ENCODE measurements around the gene RGL2.
A peak's percentile ranks its signal among the peaks of the same experiment; 100 is the strongest.
"Not testable (repeated sequence)": the region's sequence is repeated elsewhere in the genome, so short reads cannot be mapped to it uniquely, and the experiment has no call there.

Gene RGL2, protein sequence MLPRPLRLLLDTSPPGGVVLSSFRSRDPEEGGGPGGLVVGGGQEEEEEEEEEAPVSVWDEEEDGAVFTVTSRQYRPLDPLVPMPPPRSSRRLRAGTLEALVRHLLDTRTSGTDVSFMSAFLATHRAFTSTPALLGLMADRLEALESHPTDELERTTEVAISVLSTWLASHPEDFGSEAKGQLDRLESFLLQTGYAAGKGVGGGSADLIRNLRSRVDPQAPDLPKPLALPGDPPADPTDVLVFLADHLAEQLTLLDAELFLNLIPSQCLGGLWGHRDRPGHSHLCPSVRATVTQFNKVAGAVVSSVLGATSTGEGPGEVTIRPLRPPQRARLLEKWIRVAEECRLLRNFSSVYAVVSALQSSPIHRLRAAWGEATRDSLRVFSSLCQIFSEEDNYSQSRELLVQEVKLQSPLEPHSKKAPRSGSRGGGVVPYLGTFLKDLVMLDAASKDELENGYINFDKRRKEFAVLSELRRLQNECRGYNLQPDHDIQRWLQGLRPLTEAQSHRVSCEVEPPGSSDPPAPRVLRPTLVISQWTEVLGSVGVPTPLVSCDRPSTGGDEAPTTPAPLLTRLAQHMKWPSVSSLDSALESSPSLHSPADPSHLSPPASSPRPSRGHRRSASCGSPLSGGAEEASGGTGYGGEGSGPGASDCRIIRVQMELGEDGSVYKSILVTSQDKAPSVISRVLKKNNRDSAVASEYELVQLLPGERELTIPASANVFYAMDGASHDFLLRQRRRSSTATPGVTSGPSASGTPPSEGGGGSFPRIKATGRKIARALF

DNA sequence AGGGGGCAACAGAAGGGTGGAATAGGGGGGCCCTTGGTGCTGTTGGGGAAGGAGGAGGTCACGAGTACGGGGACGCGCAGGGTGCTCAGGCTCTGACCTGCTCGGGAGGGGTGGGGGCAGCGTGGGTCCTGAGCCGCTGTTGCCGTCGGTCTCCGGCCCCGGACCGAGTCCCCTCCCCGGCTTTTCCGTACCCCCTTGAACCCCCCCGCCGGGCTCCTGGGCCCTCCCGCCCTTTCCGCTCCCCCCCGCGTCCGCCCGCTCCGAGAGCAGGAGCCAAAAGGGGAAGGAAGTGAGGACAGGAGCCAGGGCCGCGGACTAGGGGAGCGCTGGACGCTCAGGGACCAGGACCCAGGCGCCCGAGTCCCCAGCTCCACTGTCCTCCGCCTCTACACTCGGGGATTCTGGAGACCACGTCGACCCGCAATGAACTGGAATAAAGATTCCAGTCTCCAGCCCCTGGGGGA lies at the start of gene RGL2:
Gene RGL2, minus strand, starts transcription at position 170 of the 464 bp plus-strand sequence. CDS start 332 bp downstream, outside the sequence.
- TF ChIP-seq, protein P1, sequence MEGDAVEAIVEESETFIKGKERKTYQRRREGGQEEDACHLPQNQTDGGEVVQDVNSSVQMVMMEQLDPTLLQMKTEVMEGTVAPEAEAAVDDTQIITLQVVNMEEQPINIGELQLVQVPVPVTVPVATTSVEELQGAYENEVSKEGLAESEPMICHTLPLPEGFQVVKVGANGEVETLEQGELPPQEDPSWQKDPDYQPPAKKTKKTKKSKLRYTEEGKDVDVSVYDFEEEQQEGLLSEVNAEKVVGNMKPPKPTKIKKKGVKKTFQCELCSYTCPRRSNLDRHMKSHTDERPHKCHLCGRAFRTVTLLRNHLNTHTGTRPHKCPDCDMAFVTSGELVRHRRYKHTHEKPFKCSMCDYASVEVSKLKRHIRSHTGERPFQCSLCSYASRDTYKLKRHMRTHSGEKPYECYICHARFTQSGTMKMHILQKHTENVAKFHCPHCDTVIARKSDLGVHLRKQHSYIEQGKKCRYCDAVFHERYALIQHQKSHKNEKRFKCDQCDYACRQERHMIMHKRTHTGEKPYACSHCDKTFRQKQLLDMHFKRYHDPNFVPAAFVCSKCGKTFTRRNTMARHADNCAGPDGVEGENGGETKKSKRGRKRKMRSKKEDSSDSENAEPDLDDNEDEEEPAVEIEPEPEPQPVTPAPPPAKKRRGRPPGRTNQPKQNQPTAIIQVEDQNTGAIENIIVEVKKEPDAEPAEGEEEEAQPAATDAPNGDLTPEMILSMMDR (IDR thresholded peaks at IDR 0.05; ENCODE audit: unreplicated experiment in 3 of 3) = no peak
- Mint-ChIP-seq H3K9me3 (no peaks in the 10 kb centered on the region), H3K36me3 (ENCODE audit: low read depth) (peaks cover 10% of the 10 kb centered on the region), H3K4me1 (peaks cover 16% of the 10 kb centered on the region), H3K27me3 (ENCODE audit: low read depth) (peaks cover 1% of the 10 kb centered on the region), H3K27ac (peak within 1 kb of the TSS; percentile 94 to 97 (median 96)), H3K4me3 (peak within 1 kb of the TSS; percentile 93 to 100 (median 96))

DNA sequence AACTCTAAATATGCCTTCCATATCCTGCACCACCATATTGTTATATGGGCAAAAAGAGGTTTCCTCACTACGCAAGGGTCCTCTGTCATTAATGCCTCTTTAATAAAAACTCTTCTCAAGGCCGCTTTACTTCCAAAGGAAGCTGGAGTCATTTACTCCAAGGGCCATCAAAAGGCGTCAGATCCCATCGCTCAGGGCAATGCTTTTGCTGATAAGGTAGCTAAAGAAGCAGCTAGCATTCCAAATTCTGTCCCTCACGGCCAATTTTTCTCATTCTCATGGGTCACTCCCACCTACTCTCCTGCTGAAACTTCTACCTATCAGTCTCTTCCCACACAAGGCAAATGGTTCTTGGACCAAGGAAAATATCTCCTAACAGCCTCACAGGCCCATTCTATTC lies 49.1 kb upstream of the RGL2 start:
- H3K36me3 Mint-ChIP-seq (ENCODE audit: low read depth) = no peaks in the 10 kb centered on the region
- TF ChIP-seq, protein P1 (IDR thresholded peaks at IDR 0.05; ENCODE audit: unreplicated experiment in 3 of 3) = no peak
- H3K27me3 Mint-ChIP-seq (ENCODE audit: low read depth) = peaks cover 9% of the 10 kb centered on the region
- H3K4me3 Mint-ChIP-seq = no peak overlapping the region
- peaks cover 14% of the 10 kb centered on the region for H3K4me1 Mint-ChIP-seq
- no peaks in the 10 kb centered on the region for H3K9me3 Mint-ChIP-seq
- H3K27ac Mint-ChIP-seq = peak overlapping the region in 2 of 3 experiments; percentile 3 to 81

GRCh38 chr6:33346972-33347371 lies 48.2 kb upstream of the RGL2 start:
- H3K9me3 Mint-ChIP-seq; H3K27ac Mint-ChIP-seq; H3K27me3 Mint-ChIP-seq (ENCODE audit: low read depth); H3K36me3 Mint-ChIP-seq (ENCODE audit: low read depth); H3K4me3 Mint-ChIP-seq: not testable (repeated sequence)
- H3K4me1 Mint-ChIP-seq = peaks cover 14% of the 10 kb centered on the region

DNA sequence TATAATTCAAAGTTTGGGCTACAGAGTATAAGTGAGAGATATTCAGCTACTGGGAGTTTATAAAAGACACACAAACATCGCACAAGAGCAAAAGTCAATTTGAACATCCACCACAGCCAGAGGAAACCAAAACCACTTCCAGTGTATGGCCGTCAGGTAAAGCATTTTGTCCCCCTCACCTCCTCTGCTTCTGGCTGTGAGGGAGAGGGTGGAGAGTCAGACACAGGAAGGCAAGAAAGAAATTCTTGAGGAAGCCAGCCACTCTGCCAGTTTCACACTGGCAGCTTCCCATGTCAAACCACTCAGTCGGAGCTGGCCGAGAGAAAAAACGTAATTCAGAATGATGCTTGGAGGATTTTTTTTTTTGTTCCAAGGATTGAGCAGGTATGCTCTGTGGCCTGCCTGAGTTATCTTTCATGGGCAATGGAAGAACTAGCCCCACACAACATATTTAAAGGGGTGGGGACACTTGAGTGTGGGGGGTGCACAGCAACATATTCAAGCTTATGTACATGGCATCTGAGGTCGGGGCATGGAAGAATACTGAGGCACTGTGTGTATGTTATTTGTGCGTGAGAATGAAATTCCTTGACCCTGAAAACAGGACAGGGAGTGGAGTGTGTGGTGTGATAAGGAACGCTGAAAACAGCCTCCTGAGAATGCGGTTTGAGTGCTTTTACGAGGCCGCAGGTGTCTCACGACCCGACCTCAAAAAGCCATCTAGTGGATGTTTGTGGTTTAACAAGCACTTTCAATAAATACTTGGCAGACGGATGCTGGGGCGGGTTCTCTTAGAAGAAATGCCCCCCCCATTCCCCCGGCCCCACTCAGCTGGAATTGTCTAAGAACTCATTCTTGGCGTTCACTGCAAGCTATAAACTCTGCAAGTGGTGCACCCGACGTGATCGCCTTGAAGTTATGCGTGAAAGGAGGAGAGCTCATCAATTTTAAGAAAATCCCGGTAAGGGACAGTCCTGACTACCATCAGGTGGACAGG lies 46.3 kb upstream of the RGL2 start:
- H3K27ac Mint-ChIP-seq = peak overlapping the region in 2 of 3 experiments; percentile 45 to 50
- TF ChIP-seq, protein P1 (IDR thresholded peaks at IDR 0.05; ENCODE audit: unreplicated experiment in 3 of 3) = peak; percentile 55 to 66 (median 58)
- H3K27me3 Mint-ChIP-seq (ENCODE audit: low read depth) = peaks cover 9% of the 10 kb centered on the region
- H3K36me3 Mint-ChIP-seq (ENCODE audit: low read depth) = no peaks in the 10 kb centered on the region
- H3K4me3 Mint-ChIP-seq = peak overlapping the region; percentile 10 to 19 (median 15)
- H3K4me1 Mint-ChIP-seq = peaks cover 14% of the 10 kb centered on the region
- H3K9me3 Mint-ChIP-seq = no peaks in the 10 kb centered on the region

- Mint-ChIP-seq H3K27ac (no peak overlapping the region), H3K27me3 (ENCODE audit: low read depth) (peaks cover 9% of the 10 kb centered on the region)
These were observed 45.3 kb upstream of the RGL2 start for GRCh38 chr6:33343953-33344611.

GRCh38 chr6:33343606-33343952 lies 44.8 kb upstream of the RGL2 start:
- not testable (repeated sequence) for H3K9me3 Mint-ChIP-seq; H3K27ac Mint-ChIP-seq; H3K4me1 Mint-ChIP-seq; H3K27me3 Mint-ChIP-seq (ENCODE audit: low read depth); H3K4me3 Mint-ChIP-seq; H3K36me3 Mint-ChIP-seq (ENCODE audit: low read depth)

More at GRCh38 chr6:33343953-33344611, 45.3 kb upstream of the RGL2 start:
- TF ChIP-seq, protein P1 (IDR thresholded peaks at IDR 0.05; ENCODE audit: unreplicated experiment in 3 of 3) = no peak
- Mint-ChIP-seq H3K4me3 (no peak overlapping the region), H3K36me3 (ENCODE audit: low read depth) (no peaks in the 10 kb centered on the region), H3K9me3 (no peaks in the 10 kb centered on the region), H3K4me1 (peaks cover 8% of the 10 kb centered on the region)
